C4-2B (cell line): ENCODE results near the gene ZNF93.
A peak's percentile ranks its signal among the peaks of the same experiment; 100 is the strongest.
"Not testable (repeated sequence)": the region's sequence is repeated elsewhere in the genome, so short reads cannot be mapped to it uniquely, and the experiment has no call there.

ENCODE experiments used
- CTCF ChIP-seq: fragments of 450-650 bp; conservative IDR thresholded peaks from 2 replicates; pipeline ENCODE4 v1.5.1; 2017; ENCODE audit warnings: mild to moderate bottlenecking
- ZFX ChIP-seq: fragments of 450-650 bp; IDR thresholded peaks from 2 replicates; pipeline ENCODE4 v1.6.1; 2017

GRCh38 chr19:19959151-19959799 is 58.5 kb downstream of the ZNF93 start:
- TF ChIP-seq CTCF = peak; percentile 84
- not testable (repeated sequence) for TF ChIP-seq ZFX
